Endothelial cell (in vitro differentiated cells): ENCODE data around the gene RAD51AP2. TPM values are rescaled to one million over a fixed set of nuclear protein-coding genes. Genes with fewer than 3 reads are reported as not detected.

Experiments used
- DNase-seq: peaks from one replicate; pipeline ENCODE4 v3.0.0; 2021; ENCODE audit warnings: low spot score
- H3K27ac Mint-ChIP-seq: one replicate; pipeline ENCODE4 v1.8.0; 2021; ENCODE audit warnings: mixed read lengths, inconsistent platforms; ENCODE audit not compliant: unreplicated experiment
- H3K27me3 Mint-ChIP-seq: one replicate; pipeline ENCODE4 v1.8.0; 2021; ENCODE audit warnings: mild to moderate bottlenecking, moderate library complexity, mixed read lengths, inconsistent platforms; ENCODE audit not compliant: unreplicated experiment
- H3K36me3 Mint-ChIP-seq: one replicate; pipeline ENCODE4 v1.8.0; 2021; ENCODE audit warnings: mild to moderate bottlenecking, low read depth, mixed read lengths, inconsistent platforms; ENCODE audit not compliant: unreplicated experiment
- H3K4me1 Mint-ChIP-seq: one replicate; pipeline ENCODE4 v1.8.0; 2021; ENCODE audit warnings: mild to moderate bottlenecking, mixed read lengths, inconsistent platforms; ENCODE audit not compliant: unreplicated experiment
- H3K4me3 Mint-ChIP-seq: one replicate; pipeline ENCODE4 v1.8.0; 2021; ENCODE audit warnings: mild to moderate bottlenecking, mixed read lengths, inconsistent platforms; ENCODE audit not compliant: unreplicated experiment
- H3K9me3 Mint-ChIP-seq: one replicate; pipeline ENCODE4 v1.8.0; 2021; ENCODE audit warnings: mixed read lengths, inconsistent platforms; ENCODE audit not compliant: unreplicated experiment
- total RNA-seq: library from RNA; stranded (reverse); fragmentation: NEBNext Ultra II Directional; extraction: Animal tissue kit (Norgen Biotek cat#: 25700); gene quantifications from one replicate; pipeline ENCODE4 v1.2.1, GENCODE V29; 2021; ENCODE audit not compliant: unreplicated experiment
- TF ChIP-seq, protein P1 (sequence below): fragments of 200-600 bp; sonication (generic); IDR thresholded peaks from one replicate; pipeline ENCODE4 v1.5.0; 2021; ENCODE audit warnings: antibody characterized with exemption; ENCODE audit not compliant: unreplicated experiment

Gene RAD51AP2
- total RNA-seq, 1 donor from 2014 or later, result 0.44 TPM

GRCh38 chr2:17555150-17555549, 36.9 kb upstream of the RAD51AP2 start:
- DNase-seq, result no peak
- TF ChIP-seq, protein P1, sequence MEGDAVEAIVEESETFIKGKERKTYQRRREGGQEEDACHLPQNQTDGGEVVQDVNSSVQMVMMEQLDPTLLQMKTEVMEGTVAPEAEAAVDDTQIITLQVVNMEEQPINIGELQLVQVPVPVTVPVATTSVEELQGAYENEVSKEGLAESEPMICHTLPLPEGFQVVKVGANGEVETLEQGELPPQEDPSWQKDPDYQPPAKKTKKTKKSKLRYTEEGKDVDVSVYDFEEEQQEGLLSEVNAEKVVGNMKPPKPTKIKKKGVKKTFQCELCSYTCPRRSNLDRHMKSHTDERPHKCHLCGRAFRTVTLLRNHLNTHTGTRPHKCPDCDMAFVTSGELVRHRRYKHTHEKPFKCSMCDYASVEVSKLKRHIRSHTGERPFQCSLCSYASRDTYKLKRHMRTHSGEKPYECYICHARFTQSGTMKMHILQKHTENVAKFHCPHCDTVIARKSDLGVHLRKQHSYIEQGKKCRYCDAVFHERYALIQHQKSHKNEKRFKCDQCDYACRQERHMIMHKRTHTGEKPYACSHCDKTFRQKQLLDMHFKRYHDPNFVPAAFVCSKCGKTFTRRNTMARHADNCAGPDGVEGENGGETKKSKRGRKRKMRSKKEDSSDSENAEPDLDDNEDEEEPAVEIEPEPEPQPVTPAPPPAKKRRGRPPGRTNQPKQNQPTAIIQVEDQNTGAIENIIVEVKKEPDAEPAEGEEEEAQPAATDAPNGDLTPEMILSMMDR, result no peak
- no peaks in the 10 kb centered on the region for H3K36me3 Mint-ChIP-seq
- H3K9me3 Mint-ChIP-seq, result no peaks in the 10 kb centered on the region
- no peak overlapping the region for H3K27ac Mint-ChIP-seq
- peaks cover 13% of the 10 kb centered on the region for H3K4me1 Mint-ChIP-seq
- no peak overlapping the region for H3K4me3 Mint-ChIP-seq
- no peaks in the 10 kb centered on the region for H3K27me3 Mint-ChIP-seq

DNA sequence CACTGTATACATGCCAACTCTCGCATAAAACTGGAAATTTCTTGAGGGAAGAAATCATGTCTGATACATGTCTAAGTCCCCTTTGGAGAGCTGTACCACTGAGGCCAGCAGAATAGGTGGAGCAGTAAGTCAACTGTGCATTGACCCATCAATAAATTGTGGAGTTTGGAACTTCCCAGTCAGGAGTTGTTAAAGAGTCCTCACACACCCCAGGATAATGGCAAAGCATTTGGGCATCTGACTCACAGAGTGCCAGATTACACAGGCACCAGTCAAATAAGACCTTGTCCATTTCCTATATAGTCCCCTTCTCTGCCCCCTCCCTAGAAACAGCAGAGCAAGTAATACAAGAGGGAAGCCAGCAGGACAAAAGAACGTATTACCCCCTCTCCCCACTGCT, 32.7 kb upstream of the RAD51AP2 start:
- Mint-ChIP-seq H3K27me3 (no peaks in the 10 kb centered on the region), H3K4me1 (peaks cover 39% of the 10 kb centered on the region), H3K9me3 (no peaks in the 10 kb centered on the region), H3K36me3 (no peaks in the 10 kb centered on the region), H3K27ac (no peak overlapping the region), H3K4me3 (no peak overlapping the region)
- TF ChIP-seq, protein P1, result no peak
- DNase-seq, result no peak

DNA sequence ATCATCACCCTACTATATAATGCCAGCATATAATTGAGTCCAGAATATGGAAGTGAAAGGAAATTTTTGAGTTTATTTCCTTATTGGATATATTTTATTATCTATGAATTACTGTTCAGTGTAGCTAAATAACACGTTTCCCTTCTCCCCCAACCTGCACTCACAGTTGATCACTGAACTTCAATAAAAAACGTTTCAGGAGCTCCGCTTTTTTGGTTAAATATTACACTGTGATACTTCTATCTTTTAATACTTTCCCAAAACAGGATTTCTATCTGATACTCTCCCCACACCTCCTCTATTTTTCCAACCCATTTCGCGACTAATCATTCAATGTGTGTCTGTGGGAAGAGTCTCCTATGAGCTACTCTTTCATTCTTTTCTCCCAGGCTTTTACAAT, 29.5 kb upstream of the RAD51AP2 start:
- H3K9me3 Mint-ChIP-seq, result no peaks in the 10 kb centered on the region
- H3K36me3 Mint-ChIP-seq, result no peaks in the 10 kb centered on the region
- no peaks in the 10 kb centered on the region for H3K27me3 Mint-ChIP-seq
- TF ChIP-seq, protein P1, result no peak
- H3K4me3 Mint-ChIP-seq, result peak overlapping the region; percentile 24
- no peak for DNase-seq
- H3K27ac Mint-ChIP-seq, result peak overlapping the region; percentile 93
- peaks cover 55% of the 10 kb centered on the region for H3K4me1 Mint-ChIP-seq

GRCh38 chr2:17547237-17547636, 29.0 kb upstream of the RAD51AP2 start:
- no peaks in the 10 kb centered on the region for H3K9me3 Mint-ChIP-seq
- H3K4me3 Mint-ChIP-seq, result no peak overlapping the region
- H3K27ac Mint-ChIP-seq, result peak overlapping the region; percentile 93
- DNase-seq, result no peak
- TF ChIP-seq, protein P1, result no peak
- H3K27me3 Mint-ChIP-seq, result no peaks in the 10 kb centered on the region
- H3K4me1 Mint-ChIP-seq, result peaks cover 55% of the 10 kb centered on the region
- no peaks in the 10 kb centered on the region for H3K36me3 Mint-ChIP-seq

DNA sequence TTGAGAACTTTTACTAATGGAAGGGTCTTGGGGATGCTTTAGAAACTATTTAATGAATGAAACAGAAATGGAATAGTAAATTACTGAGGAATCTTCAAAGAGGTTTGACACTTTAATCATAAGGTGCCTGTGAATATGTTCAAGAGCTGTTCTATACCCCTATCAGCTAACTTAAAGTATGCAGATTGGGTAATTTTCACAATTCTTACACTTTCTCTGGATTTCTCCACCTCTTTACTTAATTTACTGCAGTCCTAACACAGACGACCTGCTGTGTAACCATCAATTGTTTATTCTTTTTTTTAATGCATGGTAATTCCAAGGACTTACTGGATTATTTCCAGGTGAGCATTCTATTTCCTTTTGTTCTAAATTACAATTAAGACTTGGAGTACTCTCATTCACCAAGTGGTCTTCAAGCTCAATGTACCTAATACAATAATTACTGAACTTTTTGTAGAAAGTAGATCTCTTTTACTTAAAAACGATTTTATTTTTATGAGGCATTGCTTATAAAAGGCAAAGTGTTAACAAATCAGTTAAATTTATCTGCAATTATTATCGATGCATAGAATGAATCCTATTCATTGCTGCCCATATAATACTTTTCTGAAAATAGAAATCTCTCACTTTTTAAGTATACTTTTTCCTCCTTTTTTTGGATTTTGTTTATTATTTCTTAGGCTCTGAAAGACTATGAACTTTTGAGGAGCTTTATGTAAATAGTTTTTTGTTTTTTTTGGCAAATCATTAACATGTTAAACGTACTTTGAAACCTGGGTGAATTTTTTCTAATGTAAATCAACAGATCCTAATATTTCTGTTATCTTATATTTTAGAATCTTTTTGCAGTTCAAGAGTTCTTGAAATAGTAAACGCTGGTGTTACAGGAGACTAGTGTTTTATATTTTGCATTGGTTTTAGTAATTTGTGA, 27.7 kb upstream of the RAD51AP2 start:
- no peak for DNase-seq
- Mint-ChIP-seq H3K27ac (no peak overlapping the region), H3K9me3 (no peaks in the 10 kb centered on the region), H3K4me1 (peaks cover 63% of the 10 kb centered on the region), H3K4me3 (no peak overlapping the region), H3K27me3 (peaks cover 4% of the 10 kb centered on the region), H3K36me3 (no peaks in the 10 kb centered on the region)
- TF ChIP-seq, protein P1, result no peak
